ENCODE measurements around the gene FZR1.
"Not testable (repeated sequence)": the region's sequence is repeated elsewhere in the genome, so short reads cannot be mapped to it uniquely, and the experiment has no call there.

Gene FZR1

DNA sequence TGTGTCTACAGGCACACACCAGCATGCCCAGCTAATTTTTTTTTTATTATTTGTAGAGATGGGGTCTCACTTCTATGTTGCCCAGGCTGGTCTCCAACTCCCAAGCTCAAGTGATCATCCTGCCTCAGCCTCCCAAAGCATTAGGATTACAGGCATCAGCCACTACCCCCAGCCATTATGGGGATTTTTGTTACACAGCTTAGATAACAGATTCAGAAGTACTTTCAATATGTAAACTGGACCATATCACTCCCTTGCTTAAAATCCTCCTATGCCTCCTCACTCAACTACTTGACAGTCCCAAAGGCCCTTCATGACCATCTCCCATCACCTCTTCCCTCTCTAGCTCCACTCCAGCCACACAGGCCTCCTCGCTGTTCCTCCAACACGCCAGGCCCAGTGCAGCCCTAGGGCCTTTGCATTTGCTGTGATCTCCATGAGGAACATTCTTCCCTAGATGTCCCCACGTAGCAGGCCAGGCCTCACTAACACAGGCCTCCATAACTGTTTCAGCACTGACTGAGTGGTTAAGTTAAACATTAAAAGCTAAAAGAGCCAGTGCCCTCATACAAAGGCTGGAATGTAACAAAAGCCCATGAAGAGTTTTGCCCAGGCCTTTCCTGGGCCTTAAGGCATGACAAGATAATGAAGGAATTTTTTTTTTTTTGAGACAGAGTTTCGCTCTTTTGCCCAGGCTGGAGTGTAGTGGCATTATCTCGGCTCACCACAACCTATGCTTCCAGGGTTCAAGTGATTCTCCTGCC lies 8.2 kb upstream of the FZR1 start:
- no peak for DNase-seq

DNA sequence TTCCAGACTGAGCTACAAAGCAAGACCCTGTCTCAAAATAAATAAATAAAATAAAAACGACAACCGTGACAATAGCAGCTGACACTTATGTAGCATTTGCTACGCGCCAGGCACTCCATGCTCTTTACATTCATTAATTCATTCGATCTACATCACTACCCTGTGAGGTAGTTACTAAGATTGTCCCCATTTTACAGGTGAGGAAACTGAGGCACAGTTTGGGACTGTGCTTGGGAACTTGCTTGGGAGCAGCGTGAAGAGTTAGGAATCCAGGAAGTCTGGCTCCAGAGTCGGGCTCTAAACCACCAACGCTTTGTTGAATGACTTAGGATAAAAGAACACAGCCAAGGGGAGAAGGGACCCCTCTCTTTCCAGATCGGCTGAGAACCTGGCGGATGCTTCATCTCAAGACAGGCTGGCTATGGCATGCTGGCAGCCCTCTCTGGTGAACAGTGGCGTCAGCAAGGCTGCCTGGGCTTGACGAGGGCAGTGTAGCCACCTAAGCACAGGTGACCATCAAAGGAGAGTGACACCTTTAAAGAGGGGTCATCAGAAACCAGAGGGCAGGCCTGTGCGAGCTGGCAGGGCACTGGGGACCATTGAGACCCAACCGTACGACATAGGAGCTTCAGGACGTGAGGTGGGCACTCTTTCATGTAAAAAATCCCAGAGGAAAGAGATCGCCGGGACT lies 6.2 kb upstream of the FZR1 start:
- no peak for DNase-seq

DNA sequence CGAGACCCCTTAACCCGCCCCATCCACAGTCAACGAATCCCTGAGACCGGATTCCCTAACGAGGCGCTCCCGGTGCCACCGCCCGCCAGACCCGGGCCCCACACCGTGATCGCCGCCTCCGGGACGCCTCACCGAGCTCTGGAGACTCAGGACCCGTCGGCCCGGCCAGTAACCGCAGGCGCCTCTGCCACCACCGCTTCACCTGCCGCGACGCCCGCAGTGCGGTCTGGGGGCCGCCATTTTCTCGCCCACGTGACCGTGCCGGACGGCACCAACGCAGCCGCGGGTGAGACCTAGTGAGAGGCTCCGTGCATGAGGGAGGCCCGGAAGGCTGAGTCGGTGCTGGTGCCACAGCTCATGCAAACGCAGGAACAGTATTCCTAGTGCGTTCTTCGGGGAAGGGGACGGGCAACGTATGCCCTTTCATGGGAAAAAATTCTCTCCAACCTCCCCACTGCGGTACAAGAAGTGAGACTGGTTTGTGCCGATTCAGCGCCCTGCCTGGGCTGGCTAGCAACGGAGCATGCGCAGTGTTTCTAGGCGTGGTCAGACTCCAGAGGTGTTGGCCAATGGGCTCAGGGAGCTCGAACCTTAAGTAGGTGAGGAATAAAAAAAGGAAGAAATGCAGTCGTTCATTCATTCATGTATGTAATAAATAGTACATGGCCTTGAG lies 5.5 kb upstream of the FZR1 start, which contains the start of gene DOHH:
DOHH (minus strand) TSS at position 246 of the 673 bp plus-strand sequence. CDS start 3,860 bp downstream, outside the sequence.
- DNase-seq: peak; percentile 73 to 90

DNA sequence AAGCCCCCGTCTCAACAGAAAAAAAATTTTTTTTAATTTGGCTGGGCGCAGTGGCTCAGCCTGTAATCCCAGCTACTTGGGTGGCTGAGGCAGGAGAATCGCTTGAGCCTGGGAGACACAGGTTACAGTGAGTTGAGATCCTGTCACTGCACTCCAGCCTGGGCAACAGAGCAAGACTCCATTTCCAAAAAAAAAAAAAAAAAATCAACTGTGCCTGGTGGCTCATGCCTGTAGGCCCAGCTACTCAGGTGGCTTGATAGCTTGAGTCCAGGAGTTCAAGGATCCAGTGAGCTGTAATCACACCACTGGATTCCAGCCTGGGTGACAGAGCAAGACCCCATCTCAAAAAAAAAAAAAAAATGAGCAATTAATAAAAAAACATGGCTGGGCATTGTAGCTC lies 4.3 kb upstream of the FZR1 start:
- no peak for DNase-seq

DNA sequence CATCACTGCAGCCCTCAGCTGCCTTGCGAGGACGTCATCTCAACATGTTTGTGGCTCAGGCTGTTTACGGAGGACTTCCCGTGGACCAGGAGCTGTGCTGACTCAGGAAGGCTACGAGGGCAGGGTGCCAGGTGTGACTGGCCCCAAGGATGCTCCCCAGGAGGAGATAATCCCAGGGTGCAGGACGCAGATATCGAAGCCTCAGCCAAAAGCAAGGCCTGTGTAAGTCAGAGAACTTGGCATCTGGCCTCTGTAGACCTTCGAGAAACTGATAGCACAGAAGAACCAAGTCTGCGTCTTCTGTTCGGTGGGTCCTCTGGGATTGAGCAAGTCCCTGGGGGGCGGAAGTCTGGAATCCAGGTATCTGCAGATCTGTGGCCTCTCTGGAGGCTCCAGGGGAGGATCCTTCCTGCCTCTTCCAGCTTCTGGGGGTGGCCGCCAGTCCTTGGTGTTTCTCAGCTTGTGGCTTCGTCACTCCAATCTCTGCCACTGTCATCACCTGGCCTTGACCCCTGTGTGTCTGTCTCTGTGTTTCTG lies 3.0 kb upstream of the FZR1 start:
- no peak for DNase-seq

DNA sequence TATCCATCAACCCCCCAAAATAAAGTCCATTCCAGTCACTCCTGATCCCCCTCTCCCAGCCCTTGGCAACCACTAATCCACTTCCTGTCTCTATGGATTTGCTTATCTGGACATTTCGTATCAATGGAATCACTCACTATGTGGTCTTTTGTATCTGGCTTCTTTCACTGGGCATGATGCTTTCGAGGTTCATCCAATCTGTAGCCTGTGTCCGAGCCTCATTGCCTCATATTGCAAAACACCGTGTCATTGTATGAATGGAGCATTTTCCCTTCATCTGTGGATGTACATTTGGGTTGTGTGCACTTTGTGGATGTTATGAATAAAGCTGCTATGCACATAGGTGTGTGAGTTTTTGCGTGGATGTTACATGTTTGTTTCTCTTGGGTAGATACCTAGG lies 1.4 kb upstream of the FZR1 start:
- DNase-seq: no peak

DNA sequence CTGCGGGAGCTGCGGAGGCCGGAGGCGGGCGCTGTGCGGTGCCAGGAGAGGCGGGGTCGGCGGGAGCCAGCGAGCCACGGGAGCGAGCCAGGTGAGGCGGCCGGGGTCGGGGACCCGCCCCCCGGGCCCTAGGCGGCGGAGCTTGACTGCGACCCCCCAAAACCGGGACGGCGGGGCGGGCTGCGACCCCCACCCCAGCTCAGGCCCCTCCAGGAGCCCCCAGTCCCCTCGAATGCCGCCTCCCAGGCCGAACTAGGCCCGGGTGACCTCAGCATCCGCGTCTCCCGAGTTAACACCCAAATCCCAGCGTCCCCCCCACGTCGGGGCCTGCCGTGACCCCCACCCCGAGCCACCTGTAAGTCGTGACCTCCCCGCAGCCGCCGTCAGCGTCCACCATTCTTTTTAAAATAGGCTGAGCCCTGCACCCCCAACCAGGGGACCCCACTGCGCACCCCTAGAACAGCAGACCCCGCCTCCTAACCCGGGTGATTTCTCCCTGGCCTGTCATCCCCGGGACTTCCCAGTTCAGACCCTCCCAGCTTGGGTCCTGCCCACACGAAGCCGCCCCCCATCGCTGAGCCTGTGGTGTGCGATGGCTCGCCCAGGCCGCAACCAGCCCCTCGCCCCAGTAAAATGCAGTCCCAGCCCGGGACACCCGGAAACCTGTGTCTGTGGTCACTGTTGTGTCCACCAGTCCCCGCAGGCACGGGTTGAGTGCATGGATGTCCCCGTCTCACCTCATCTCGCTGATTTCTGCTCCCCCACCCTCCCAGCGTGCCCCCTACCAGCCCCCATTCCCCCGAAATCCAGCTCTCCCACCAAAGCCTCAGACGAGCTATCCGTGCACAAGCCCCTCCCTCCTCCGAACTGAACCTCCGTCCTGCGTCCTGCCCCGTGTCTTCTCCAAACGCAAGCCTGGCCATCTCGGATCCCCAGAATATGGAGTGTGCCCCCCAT lies 551 bp downstream of the FZR1 start:
- DNase-seq: no peak

DNA sequence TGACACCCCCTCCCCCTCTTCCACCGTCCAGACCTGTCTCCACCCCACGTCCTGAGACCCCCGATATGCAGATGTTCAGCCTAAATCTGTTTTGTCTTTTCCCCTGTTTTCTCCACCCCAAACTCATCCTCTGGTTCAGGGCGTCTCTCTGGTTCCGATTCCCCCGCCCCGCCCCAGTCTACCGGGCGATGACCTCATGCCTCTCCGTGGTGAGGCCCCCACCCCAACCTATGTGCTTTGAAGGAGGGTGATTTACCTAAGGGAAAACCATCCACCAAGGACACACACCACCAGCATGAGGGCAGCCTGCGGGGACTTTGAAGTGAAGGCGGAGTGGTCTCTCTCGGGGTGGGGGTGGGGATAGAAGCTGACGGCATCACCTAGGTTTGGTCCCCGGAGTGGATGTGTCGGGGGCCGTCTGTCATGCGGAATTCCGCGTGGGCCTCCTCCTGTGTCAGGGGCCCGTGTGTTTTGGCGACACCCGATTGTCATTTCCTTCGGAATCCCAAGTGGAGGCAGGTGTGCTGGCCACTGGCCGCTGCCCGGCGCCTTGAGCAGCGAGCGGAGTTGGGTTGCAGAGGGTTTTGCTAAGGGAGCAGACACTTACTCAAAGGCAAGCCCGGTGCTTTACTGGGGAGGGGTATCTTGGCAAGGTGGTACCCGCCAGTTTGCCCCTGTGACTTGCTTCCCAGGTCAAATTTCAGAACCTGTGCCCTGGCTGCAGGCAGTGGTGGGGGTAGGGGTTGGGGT lies 1.4 kb downstream of the FZR1 start:
- no peak for DNase-seq

DNA sequence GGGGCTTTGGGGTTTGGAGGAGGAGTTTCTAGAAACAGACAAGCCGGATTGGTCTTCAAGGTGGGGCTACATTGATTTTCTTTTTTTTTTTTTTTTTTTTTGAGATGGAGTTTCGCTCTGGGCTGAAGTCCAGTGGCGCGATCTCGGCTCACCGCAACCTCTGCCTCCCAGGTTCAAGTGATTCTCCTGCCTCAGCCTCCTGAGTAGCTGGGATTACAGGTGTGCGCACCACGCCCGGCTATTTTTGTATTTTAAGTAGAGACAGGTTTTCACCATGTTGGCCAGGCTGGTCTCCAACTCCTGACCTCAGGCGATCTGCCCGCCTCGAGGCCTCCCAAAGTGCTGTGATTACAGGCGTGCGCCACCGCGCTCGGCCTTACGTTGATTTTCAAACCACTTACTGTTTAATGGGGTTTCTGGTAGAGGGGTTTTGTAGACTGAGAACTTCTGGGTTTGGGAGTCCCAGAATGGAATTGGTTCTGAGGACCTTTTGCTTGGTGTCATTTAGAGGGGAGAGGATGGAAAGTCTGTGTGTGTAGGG lies 2.1 kb downstream of the FZR1 start:
- DNase-seq: not testable (repeated sequence)

DNA sequence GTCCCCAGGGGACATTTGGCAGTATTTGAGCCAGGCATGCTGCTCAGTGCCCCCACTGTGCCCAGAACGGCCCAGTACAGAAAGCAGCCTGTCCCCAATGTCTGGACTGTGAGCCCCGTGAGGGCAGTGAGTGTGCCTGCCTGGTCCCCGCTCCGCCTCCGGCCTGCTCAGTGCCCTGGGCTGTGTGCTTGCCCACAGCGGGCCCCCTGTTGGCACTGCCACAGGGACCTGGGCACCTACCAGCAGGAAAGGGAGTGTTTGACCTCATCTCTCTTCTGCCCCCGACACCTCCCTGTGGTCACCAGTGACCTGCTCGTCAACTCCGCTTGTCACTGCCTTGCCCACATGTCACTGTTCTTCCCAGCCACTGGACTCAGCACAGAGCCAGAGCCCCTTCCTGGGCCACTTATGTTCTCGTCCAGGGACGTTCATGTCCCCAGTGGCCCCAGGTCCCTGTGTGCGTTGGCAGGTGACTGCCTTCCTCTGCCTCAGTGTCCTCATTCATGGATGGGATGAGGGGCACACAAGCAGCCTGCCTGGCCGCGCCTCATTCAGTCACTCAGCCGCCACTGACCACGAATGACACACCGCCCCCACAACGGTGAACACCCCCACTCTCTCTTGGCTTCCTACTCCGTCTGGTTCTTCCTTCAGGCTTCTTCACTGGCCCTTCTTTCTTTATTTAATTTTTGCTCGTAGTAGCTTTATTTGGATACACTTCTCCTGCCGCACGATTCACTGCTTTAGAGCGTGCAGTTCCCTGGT lies 2.8 kb downstream of the FZR1 start:
- no peak for DNase-seq

DNA sequence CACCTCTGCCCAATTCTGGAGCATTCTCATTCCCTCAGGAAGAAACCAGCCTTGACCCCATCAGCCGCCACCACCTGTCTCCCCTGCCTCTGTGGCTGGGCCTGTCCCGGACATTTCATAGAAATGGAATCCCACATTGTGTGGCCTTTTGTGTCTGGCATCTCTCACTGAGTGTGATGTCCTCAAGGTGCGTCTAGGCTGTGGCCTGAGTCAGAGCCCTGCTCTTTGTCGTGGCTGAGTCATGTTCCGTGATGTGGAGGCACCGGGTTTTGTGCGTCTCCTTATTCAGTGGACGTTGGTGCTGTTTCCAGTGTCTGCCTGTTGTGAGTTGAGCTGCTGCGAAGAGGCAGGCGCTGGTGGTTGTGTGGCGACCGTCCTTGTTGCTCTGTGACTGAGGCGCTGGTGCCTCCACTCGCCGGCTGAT lies 3.5 kb downstream of the FZR1 start:
- DNase-seq: no peak

DNA sequence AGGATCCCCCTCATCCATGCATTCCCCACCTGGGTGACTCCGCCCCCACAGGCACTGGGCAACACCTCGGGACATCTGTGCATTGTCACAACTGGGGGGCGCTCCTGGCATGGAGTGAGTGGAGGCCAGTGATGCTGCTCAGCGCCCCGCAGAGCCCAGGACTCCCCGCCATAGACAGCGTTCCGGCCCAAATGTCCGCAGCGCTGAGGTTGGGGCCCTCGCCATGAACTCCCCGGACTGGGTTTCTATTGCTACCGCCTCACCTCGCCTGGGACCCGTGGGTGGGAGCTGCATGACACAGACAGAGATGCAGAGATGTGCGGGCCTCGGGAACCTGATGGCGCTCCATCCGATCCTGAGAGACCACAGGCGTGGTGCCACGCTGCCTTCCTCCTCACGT lies 4.6 kb downstream of the FZR1 start:
- no peak for DNase-seq

DNA sequence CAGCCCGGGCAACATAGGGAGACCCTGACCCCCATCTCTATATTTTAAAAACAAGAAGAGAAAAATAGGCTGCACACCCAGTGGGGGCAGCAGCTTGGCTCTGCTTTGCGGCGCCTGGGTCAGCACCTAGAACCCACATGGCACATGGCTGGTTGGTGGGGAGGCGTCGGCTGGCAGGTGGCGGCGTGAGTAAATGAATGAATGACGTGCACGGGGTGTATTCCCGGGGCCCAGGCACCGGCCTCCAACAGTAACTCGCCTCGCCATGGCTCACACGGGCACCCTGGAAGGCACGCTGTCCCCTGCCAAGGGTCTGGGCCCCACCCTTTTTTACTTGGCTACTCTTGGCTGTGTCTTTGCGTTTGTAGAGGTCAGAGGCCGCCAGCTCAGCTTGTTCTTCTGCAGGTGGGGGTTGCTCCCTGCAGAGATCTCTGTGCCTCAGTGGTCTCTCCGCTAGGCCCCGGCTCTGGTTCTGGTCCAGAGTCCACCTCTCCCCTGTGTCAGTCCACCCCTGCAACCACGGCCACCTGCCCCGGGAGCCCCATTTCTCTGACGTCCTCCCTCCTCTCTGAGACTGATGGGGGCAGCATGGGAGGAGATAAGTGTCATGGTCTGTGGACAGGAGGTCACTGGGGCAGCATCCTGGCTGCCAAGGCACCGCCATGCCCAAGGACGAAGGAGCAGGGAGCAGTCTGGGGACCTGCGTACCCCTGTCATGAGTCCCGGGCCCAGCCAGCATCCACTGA lies 5.6 kb downstream of the FZR1 start:
- no peak for DNase-seq

DNA sequence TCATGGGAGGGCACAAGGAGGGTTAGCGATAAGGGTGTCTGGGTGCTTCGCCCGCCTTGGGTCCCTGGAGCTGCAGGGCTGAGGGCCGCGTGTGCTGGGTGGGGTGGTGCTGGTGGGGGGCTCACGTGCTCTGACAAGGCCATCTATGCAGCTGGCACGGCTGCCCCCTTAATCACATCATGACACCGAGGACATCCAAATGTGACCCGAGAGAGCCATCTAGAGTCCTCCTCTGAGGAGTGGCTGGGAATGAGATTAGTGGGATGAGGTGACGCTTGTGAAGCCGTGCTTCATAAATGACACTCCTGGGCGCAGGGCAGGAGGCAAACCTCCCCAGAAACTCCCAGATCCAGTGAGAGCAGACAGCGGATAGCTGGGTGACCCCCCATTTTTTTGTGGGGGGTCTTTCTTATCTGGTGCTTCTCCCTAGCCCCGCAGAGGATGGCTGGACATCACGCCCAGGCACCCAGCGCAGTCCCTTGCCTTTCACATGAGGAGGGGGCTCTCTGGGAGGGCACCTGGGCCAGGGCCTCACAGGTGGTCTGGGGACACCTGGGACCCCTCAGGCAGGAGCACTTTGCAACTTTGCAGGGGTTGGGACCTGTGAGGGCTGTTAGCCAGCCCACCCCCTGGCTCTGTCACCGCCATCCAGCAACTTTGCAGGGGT lies 6.6 kb downstream of the FZR1 start:
- no peak for DNase-seq

DNA sequence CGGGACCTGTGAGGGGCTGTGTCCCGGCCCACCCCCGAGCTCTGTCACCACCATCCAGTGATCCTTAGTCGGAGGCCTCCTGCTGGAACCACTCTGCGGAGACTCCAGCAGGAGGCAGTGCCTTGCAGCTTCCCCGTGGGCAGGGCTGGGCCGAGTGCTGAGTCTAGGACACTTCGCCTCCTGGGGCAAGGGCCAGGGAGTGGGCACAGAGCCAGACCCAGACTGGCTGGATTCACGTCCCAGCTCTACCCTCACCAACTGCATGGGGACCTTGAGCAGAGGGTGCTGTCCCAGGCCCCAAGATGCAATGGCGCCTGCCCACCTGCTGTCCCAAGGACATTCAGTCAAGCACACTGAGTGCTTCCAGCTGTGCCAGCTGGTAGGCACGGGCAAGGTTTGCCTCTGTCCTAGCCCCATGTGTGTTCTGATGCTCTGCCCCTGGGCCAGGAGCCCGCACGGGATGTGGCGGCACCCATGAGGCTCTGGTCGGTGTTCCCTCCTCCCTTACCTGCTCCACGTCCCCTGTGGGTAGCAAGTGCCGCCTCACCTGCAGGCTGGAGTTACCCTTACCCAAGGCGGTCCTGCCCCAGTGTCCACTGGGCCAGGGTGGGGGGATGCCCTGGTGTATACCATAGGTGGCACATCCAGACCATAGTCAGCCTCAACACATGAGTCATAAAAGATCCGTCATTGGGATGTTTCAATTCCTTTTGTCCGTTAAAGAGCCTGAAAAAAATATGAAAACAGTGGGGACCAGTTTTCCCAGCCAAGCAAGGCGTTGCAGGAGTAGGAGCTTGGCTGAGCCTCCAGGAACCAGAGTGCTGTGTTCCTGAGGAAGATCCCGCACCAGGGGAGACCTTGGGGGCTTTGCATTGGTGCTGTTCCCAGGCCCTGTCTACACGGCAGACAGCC lies 7.4 kb downstream of the FZR1 start:
- DNase-seq: no peak

DNA sequence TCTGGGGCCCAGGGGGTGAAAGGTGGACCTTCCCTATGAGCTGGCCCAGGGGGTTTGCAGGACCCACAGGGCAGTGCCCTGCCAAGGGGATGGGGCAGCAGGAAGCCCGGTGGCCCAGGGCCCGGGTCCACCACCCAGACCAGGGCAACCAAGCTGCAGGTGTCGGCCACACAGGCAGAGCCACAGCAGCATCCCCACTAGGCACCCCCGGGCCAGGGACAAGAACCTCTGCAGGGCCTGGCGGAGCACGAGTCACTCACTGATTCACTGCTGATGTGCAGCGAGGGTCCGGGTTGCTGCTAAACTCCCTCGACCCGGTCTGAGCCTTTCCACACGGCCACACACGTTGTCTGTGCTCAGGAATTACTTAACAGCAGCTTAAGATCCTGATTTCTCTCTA lies 8.8 kb downstream of the FZR1 start:
- DNase-seq: no peak

DNA sequence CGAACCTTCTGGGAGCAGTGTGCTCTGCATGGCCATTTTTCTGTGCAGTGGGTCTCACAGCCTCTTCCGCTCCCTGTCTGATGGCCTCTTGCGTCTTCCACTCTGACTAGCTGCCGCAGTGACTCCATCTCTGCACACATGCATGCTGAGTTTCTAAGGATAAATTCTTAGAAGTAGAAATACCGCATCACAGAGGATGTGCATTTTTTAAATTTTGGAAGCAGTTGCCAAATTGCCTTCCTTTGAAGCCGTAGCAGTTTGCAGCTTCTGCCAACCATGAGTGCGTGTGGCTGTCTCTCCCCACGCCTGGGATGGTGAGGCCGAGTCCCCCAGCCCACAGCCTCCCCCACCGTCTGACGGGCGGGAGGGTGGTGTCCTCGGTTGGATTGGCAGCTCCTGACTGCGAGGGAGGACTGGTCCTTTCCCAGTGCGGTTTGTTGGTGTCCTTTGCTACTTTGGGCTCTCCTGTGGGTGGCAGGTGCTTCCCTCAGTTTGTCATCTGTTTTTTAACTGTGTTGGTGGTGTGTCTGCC lies 9.8 kb downstream of the FZR1 start:
- DNase-seq: no peak

DNA sequence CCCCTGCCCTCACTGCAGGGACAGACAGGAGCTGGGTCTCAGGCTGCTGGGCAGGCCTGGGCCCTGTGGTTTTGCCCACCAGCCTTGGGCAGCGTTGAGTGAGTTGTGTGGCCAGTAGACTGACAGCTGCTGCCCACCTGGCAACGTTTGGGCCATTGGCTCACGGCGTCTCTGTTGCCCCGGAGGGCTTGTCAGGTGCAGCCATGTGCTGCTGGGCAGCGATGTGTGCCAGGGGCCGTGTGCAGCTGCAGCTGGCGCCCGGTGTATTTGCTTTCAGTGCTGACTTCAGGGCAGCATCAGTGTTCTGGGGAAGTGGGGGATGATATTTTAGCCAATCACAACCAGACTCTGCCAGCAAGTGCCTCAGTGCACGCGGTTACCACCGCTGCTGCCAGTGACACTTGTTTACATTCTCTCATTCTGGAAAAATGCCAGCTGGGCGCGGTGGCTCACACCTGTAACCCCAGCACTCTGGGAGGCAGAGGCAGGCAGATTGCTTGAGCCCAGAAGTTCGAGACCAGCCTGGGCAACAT lies 10.6 kb downstream of the FZR1 start:
- DNase-seq: no peak
